Activated CD8-positive, alpha-beta memory T cell treated with anti-CD3 and anti-CD28 coated beads, Interleukin-2, amount 50 U/mL, for 4 hours (primary cell): ENCODE results near the gene EGR1.
"Not testable (repeated sequence)": the region's sequence is repeated elsewhere in the genome, so short reads cannot be mapped to it uniquely, and the experiment has no call there.

Experiments used
- DNase-seq: peaks from one replicate; pipeline ENCODE4 v3.0.0-alpha.2; 2020

The EGR1 gene

DNA sequence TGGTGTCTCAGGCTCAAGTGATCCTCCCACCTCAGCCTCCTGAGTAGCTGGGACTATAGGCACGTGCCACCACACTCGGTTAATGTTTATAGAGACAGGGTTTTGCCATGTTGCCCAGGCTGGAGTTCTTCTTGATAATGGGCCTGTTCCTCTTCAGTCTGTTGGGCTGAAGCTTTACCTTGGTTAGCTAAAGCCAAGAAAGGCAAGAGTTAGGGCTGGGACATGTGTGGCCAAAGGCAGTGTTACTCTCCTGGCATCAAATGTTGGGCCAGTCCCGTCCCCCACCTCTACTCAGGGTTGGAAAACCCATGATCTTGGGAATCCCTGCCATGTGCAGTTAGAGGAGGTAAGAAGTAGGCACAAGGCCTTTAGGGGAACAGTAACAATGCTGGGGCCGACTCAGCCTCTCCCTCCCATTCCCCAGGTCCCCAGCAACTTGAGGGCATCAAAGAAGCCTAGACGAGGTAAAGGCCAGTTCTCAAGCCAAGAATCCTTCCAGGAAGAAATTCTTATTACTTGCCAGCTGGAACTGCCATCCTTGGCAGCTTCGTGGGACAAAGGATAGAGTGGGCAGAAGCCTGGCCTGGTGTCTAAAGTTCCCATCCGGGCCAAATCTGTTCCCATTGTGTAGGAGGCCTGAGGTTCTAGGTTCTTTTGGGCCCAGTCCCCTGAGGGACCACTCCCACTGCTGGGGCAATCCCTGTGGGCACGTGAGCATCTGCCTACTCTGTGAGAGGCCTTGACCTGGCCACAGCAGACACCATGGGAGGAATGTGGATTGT, 4.5 kb downstream of the EGR1 start:
- peak; percentile 42 for DNase-seq

DNA sequence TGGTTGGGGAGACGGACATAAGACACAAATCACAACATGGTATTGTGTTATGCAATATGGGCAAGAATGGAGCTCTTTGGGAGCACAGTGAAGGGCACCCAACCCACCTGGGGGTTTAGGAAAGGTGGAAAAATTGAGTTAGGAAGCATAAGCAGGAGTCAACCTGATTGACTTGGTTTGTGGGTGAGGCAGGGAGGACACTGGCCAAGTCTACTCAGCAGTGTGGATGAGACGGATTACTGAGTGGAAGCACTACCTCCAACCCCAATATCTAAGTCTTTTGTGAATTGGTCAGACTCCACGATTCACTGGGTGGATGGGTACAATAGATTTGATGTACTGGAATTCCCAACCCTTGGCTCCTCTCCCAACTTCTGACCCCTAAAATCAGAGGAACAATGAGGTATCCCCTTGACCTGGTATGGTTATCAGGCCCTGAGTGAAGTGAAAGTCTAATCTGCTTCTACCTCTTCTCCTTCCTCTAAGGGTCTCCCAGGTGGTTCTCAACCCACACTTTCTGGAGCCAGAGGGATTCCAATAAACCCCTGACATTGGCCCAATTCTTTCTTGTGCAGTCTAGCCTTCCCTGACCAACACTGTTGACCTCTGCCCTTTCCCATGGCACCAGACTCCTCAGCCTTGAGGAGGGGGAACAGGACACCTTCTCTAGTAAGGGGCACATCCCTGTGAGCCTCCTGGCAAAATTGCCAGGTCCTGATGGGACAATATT, 5.2 kb downstream of the EGR1 start:
- no peak for DNase-seq

DNA sequence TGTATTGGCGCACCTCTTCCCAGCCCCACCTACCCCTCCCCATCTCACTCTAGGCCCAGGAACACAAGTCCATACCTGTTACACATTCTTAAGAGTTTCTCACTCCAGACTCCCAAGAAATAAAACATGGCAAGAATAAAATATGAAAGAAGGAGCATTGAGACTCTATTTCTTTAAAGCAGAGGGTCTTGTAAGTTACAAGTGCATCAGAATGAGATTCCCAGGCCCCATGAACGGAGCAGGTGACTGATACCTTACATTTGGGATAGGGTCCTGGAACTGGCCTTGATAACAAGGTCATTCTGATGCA, 5.7 kb downstream of the EGR1 start:
- no peak for DNase-seq

DNA sequence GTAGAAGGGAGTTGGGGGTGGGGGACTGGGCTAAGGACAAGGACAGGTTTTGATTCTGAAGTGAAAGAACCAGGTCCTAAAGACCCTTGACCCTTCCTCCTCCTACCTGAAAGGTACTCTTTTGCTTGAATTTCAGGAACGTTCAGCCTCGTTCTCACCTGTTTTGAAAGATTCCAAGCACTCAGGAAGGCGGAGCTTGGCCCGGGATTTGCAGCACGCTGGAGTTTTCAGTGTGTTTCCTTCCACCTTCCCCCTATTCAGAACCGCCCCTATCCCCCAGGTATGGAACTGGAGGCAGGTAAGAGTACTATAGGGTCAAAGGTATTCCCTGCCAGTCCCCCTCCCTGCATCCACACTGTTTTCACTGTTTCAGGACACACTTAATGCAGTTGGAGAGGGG, 7.1 kb downstream of the EGR1 start:
- DNase-seq = no peak

DNA sequence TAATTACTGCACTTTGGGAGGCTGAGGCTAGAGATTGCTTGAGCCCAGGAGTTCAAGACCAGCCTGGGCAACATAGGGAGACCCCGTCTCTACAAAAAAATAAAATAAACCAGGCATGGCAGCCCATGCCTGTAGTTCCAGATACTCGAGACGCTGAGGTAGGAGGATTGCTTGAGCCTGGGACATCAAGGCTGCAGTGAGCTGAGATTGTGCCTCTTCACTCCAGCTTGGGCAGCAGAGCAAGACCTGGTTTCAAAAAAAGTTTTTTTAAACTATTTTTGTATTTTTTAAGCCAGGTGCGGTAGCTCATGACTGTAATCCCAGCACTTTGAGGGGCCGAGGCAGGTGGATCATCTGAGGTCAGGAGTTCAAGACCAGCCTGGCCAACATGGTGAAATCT, 7.9 kb downstream of the EGR1 start:
- not testable (repeated sequence) for DNase-seq

DNA sequence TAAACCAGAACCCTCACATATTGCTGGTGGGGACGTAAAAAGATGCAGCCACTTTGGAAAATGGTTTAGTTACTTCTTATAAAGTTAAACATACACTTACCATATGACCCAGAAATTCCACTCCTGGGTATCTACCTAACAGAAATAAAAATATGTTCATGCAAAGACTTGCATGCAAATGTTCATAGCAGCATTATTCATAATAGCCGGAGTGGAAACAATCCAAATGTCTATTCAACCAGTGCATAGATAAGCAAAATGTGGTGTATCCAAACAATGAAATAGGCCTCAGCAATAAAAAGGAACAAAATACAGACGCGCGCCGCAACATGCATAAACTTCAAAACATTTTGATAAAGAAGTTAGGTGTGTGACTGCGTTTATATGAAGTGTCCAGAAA, 11.6 kb downstream of the EGR1 start:
- DNase-seq = no peak

DNA sequence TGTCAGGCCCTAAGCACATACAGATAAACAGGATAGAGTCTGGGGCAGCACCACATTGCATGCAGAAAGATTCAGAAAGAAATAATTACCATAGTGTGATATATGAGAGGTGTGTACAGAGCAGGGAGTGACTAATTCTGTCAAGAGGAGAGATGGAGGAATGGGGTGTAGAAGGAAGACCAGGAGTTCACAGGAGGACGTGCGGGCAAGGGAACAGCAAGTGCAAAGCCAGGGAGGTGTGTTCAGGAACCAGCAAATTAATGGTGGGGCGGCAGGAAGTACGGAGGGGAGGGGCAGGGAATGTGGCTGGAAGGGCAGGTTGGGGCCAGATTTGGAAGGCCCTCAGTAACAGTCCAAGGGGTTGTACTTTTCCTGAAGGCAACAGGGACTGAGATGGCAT, 17.4 kb downstream of the EGR1 start:
- no peak for DNase-seq

DNA sequence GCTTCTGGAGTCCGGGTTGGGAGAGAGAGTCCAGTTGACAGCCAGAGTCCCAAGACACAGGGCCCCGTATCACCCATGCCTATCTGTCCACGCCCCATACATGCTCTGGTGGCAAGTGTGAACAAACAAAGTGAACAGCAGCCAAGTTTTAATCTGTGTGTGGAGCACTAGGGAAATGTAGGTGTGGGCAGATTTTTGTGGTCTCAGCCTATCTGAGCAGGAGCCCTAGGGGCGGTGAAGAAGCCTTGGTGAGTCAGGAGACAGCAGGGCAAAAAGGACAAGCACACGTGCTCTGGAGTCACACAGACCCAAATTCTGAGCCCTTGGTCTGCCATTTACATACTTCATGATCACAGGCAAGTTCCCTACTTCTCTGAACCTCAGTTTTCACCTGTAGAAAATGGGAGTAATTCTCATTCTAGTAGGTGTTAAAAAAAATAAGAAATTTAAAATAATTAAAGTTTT, 23.2 kb downstream of the EGR1 start:
- DNase-seq = no peak

DNA sequence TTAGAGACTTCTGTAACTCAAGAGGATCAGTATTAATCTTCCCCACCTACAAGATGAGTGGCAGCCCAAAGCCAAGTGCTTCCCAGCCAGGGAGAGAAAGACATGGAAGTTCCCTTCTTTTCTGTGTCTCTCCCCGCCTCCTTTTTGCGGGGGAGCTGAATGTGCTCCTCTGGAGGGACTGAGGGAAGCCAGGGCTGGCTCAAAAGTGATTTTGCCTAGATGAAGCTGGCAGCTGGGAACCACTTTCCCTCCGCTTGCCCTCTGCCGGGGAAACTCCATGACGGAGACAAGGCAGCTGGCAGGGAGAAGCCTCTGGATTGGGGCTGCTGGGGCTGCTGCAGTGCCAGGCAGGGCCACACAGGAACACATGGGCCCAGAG, 24.4 kb downstream of the EGR1 start:
- DNase-seq = no peak

DNA sequence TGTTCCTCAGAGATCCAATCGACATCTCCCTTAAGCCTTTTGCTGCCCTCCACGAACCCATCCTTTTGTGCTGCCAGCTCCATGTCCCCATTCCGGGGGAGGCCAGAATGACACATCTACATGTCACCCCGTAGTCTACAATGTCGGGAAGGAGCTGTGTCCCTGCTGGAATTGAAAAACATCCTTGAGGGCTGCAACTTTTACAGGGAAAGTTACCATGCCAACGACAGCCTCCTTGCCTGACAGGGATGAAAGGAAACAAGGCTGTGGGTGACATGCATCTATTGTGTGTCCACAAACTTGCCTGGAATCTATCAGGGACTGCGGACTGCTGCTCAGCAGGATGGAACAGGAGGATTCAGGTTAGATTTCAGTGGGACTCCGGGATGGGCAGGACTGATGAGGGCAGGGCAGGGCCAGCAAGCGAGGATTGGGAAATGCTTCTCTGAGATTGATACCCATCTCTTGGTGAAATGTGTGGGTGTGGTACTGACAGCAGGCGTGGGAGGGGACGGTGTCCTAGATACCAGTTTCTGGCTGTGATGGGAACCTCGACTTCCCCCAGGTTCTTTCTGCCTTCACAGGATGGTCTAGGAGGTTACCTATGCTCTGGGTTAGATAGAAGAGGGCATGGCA, 25.5 kb downstream of the EGR1 start:
- no peak for DNase-seq

DNA sequence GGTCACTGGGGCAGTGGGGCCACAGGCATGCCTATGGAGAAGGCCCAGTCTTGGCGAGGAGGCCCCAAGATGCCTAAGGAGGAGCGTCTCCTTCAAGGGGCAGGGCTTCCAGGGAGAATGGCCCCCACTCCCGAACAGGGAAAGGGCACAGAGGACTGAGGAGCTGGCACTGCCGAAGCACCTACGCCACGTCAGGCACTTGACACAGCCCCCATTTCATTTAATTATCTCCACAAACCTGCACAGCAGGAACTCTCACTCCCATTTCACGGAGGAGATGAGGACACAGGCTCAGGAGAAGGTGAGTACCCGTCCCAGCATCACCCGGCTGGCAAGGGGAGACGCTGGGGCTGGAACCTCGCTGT, 26.0 kb downstream of the EGR1 start:
- DNase-seq = no peak

DNA sequence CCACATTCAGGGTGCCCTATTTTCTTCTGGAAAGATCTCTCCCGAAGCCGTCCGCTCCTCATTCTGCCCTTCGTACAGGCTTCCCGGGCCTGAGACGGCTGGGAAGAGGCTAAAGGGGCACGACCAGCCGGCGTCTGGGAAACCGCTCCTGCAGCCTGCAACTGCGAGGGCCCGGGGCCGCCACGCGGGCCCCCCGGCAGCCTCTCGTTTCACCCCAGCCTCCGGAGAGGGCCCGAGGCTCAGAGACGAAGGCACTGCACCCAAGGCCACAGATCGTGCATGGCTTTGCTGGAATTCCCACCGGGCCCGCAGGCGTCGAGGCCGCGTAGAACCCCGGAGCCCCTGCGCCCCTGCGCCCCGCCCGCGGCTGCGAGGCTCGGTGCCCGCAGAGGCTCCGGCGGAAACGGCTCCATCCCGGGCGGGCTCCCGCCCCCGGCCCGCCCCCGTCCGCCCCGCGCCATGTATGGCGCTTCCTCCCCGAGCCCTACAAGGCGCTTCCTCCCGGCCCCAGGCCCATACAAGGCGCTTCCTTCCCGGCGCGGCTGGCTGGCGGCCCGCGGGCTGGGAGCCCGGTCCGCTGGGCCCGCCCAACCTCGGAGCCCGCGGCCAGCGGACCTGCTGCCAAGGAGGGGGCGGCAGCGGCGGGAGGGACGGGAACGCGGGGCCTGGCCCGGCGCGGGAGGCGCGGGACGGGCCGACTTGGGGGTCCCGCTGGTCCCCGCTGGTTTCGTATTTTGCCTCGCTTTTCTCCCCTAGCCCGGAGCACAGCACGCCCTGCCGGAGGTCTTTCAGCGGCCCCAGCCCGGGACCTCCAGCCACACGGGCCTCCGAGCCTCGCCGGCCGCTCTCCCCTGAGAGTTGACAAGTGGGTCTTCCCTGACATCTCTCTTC, 26.6 kb downstream of the EGR1 start:
- peak; percentile 81 for DNase-seq

DNA sequence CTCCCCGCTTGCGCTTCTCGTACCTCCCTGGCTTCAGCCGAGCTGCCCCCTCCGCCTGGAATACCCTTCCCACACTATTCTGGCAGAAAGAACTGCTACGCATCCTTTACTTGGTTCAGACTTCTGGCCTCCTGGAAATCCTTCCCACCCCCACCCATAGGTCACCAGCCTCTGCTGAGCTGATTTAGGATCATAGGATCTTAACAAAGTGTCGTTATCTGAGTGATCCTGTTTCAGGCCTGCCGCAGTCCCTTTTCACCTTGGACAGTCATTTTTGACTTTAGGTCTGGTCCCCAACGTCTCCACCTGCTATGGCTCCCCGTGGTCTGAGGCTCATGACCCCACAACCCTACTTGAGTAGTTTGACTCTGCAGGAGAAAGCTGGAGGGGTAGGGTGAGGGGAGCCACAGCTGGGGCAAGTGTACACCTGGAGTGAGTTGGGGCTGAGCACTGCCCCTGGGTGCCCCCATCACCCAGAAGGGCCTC, 27.3 kb downstream of the EGR1 start:
- DNase-seq = no peak

DNA sequence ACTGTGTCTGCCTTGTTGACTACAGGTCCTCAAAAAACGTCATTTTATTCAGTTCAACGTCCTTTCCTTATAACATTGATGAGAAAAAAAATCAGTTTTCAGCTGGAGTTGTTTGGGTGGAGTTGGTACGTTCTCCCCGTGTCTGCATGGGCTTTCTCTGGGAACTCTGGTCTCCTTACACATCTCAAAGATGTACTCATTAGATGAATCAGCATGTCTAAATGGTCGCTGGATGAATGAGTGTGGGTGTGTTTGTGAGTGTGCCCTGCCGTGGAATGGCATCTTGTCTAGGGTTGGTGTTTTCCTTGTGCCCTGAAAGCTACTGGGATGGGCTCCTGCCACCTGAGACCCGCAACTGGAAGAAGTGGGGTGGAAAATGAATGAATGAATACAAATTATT, 30.1 kb downstream of the EGR1 start:
- no peak for DNase-seq

DNA sequence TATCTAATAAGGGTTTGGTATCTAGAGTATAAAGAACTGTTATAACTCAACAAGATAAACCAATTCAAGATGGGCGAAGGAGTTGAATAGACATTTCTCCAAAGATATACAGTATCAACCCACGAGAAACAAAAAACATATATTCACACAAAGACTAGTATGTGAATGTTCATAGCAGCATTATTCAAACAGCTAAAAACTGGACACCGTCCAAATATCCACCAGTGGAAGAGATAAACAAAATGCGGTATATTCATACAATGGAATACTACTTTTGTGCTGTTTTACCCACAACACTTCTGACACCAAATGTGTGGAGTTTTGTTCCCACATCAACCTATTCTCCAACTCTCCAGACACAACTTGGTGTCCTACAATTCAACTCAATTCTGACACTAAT, 33.1 kb downstream of the EGR1 start:
- DNase-seq = no peak

DNA sequence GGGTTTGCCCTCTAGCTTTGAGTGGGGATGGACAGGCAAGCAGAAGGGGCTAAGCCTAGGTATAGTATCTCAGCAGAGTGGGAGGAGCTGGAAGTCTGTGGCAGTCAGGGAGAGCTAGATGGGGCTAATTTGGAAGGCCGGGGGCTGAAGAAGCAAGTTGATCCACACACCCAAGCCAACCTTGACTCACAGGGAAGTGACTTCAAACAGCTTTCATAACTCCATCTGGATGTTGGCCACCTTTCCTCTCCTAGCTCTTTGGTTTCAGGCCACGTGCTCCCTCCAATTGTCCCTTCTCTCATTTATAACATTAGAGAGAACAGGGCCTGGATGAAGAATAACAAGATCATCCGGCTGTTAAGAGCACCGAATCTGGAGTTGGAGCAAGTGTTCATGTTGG, 36.8 kb downstream of the EGR1 start:
- DNase-seq = no peak

DNA sequence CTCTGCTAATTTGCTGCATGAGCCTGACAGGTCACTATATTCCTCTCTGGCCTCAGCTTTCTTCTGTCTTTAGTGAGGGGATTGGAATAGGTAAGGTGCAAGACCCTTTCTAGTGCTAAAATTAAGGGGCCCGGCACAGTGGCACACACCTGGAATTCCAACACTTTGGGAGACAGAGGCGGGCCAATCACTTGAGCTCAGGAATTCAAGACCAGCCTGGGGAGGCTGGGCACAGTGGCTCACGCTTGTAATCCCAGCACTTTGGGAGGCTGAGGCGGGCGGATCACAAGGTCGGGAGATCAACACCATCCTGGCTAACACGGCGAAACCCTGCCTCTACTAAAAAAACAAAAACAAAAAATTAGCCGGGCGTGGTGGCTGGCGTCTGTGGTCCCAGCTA, 37.2 kb downstream of the EGR1 start:
- no peak for DNase-seq

DNA sequence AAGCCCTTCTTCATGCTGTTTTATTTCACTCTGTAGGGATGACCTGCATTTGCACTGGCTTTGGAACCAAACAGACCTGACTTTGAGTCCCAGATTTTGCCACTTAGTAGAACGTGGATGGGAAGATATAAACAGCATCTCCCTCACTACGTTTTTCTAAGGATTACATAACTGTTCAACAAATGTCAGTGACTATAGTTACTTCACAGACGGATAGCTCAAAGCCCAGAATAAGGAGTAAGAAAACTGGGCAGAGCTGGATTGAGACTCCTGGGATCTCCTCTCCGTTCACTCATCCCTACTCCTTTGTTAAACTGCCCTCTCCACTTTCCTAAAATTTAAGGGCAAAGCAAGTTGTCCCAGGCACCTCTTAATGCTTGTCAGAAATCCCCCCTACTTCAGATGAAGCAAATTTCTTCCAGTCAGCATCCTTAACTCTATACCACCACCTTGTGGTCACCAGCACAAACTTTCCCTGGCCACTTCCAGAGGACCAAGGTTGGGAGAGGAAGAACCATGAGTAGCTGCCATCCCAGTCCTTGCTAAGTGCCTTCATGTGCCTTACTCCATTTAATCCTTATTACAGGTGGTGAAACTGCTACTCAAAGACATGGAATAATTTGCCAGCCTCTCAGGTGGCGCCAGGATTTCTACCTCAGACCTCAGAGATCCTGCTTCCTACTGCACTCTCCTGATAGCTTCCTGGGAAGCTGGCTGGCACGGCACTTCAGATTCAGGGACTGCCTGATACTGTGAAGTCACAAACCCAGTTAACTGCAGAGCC, 38.4 kb downstream of the EGR1 start:
- DNase-seq = no peak

DNA sequence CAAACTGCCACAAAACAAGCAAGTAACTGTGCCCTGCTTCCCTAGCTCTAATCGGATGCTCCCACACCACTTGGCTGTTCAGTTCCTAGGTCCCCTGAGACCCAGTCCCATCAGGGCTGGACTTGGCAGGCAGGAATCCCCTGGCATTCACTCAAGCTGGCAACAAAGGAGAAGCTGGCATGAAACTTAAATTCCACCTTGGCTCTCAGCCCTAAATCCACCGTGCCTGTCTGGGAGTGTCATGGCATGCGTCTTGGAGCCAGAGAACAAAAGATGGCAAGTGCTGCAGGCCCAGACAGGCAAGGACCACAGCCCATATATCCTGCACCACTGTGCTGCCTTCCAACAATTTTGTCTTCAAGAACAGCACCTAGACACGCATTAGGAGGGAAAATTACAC, 39.5 kb downstream of the EGR1 start:
- no peak for DNase-seq

DNA sequence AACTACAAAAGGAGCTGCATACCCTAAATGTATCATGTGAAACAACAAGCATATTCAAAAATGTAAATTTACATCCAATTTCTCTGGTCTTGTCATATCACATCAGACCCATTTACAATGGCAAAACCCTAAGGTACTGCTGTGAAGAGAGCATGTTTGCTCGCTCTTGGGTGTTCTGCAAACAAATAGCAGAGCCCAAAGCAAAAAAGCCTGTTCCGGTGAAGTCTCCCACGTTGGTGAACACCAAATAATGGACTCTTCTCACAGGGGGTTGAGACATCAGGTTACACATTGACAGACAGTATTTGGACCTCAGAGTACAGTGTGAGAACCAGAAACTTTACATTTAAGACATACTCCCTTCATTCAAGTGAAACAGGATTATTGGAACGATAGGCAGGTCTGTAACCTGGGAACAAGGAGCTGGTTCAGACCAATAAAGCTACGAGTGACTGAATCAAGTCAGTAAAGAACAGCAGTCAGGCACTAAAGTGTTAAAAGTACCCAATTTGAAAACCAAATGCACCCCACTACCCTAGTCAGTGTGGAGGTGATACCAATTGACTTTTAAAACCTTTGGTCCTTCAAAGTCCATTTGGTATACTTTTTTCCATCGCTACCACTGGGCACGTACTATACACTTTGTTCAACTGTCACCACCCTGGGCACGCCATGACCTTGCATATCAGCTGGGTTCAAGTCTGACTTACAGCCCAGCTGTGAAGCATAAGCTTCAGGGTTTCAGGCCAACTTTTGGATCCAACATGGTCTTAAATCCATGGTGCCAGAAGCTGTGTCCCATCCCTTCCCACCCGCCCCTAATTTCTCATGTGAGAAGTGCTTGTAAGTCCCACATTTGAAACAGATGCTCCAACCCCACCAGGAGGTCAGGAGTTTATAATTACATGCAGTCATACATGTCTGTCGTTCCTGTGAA, 41.4 kb downstream of the EGR1 start:
- no peak for DNase-seq

DNA sequence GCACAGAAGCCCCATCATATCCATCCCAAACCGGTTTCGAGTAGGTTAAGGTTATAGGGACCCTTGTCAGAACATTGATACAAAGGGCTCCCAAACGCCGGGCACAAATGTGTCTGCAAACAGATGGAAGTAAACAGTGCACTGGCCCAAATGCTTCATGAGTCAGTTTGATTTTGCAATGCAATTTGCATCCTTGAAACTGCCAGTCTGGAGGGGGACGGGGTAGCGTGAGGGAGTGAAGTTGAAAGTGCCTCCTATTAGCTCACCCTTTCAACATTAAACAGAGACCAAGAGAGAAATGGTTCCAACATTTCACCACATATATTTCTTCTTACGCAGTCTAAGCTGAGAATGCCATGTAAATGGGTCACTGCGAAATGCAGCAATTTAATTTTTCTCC, 42.2 kb downstream of the EGR1 start:
- DNase-seq = not testable (repeated sequence)
